Activated T-helper 1 cell treated with anti-CD3 and anti-CD28 coated beads, Interleukin-12 subunit alpha, Interleukin-12 subunit beta, Interleukin-2, Interleukin-4 antibody, amounts not matched to agents 30 ng/mL and 10 ng/mL and 1 ng/mL, durations not matched to agents 14 hours and 24 hours and 36 hours (primary cell): Measurements from ENCODE around the gene TOMM6. TPM values are rescaled to one million over a fixed set of nuclear protein-coding genes. Genes with fewer than 3 reads are reported as not detected.
"Not testable (repeated sequence)": the region's sequence is repeated elsewhere in the genome, so short reads cannot be mapped to it uniquely, and the experiment has no call there.

Experiments
- DNase-seq: peaks from one replicate; pipeline ENCODE4 v3.0.0; 2021; ENCODE audit warnings: low spot score
- H3K27ac Mint-ChIP-seq: one replicate; pipeline ENCODE4 v1.8.0; 2021; ENCODE audit warnings: mild to moderate bottlenecking, mixed read lengths
- H3K27me3 Mint-ChIP-seq: one replicate; pipeline ENCODE4 v1.8.0; 2022; ENCODE audit warnings: mild to moderate bottlenecking, moderate library complexity, mixed read lengths; ENCODE audit not compliant: insufficient read depth
- H3K36me3 Mint-ChIP-seq: one replicate; pipeline ENCODE4 v1.8.0; 2021; ENCODE audit warnings: low read depth, mixed read lengths
- H3K4me1 Mint-ChIP-seq: one replicate; pipeline ENCODE4 v1.8.0; 2021; ENCODE audit warnings: low read depth, mixed read lengths
- H3K4me3 Mint-ChIP-seq: one replicate; pipeline ENCODE4 v1.8.0; 2021; ENCODE audit warnings: mild to moderate bottlenecking, moderate library complexity, mixed read lengths
- H3K9me3 Mint-ChIP-seq: one replicate; pipeline ENCODE4 v1.8.0; 2021; ENCODE audit warnings: mixed read lengths
- intact Hi-C: fragments of 100-400 bp; cut with micrococcal nuclease; formaldehyde crosslinking; loops from one replicate; pipeline ENCODE4 v1.15.1; 2024
- total RNA-seq: library from RNA; stranded (reverse); gene quantifications from 2 replicates; pipeline ENCODE4 v1.2.3, GENCODE V29; 2022

The TOMM6 gene
- total RNA-seq, 1 donor from 2014 or later, result 338 TPM

GRCh38 chr6:41801380-41801779 is 13.9 kb downstream of the TOMM6 start:
- no peaks in the 10 kb centered on the region for H3K9me3 Mint-ChIP-seq
- H3K4me3 Mint-ChIP-seq, result no peak overlapping the region
- H3K27ac Mint-ChIP-seq, result no peak overlapping the region
- peaks cover 2% of the 10 kb centered on the region for H3K36me3 Mint-ChIP-seq
- intact Hi-C loops, result loop anchor here (1.0 kb wide), 1 partner anchor 243 kb away; no protein-coding TSS in a partner anchor
- no peak for DNase-seq
- no peaks in the 10 kb centered on the region for H3K27me3 Mint-ChIP-seq
- H3K4me1 Mint-ChIP-seq, result no peaks in the 10 kb centered on the region

GRCh38 chr6:41805830-41806774 is 18.6 kb downstream of the TOMM6 start:
- intact Hi-C loops, result no loop called here
- Mint-ChIP-seq H3K27me3 (no peaks in the 10 kb centered on the region), H3K36me3 (no peaks in the 10 kb centered on the region), H3K9me3 (no peaks in the 10 kb centered on the region), H3K27ac (no peak overlapping the region), H3K4me3 (no peak overlapping the region), H3K4me1 (no peaks in the 10 kb centered on the region)
- no peak for DNase-seq

GRCh38 chr6:41811095-41811494 is 23.6 kb downstream of the TOMM6 start:
- DNase-seq, result no peak
- no peak overlapping the region for H3K4me3 Mint-ChIP-seq
- no peaks in the 10 kb centered on the region for H3K4me1 Mint-ChIP-seq
- H3K27ac Mint-ChIP-seq, result no peak overlapping the region
- no peaks in the 10 kb centered on the region for H3K36me3 Mint-ChIP-seq
- H3K27me3 Mint-ChIP-seq, result no peaks in the 10 kb centered on the region
- intact Hi-C loops, result no loop called here
- H3K9me3 Mint-ChIP-seq, result no peaks in the 10 kb centered on the region

- H3K27me3 Mint-ChIP-seq, H3K4me3 Mint-ChIP-seq, H3K4me1 Mint-ChIP-seq, H3K36me3 Mint-ChIP-seq, DNase-seq, H3K9me3 Mint-ChIP-seq, H3K27ac Mint-ChIP-seq, intact Hi-C loops: not testable (repeated sequence)
Measured at GRCh38 chr6:41811946-41812345, 24.5 kb downstream of the TOMM6 start.

GRCh38 chr6:41813469-41813868 is 26.0 kb downstream of the TOMM6 start:
- Mint-ChIP-seq H3K4me3 (no peak overlapping the region), H3K27me3 (no peaks in the 10 kb centered on the region), H3K9me3 (no peaks in the 10 kb centered on the region), H3K36me3 (no peaks in the 10 kb centered on the region), H3K27ac (no peak overlapping the region), H3K4me1 (no peaks in the 10 kb centered on the region)
- no peak for DNase-seq
- intact Hi-C loops, result no loop called here

GRCh38 chr6:41813956-41814355 is 26.5 kb downstream of the TOMM6 start:
- no peak for DNase-seq
- intact Hi-C loops, result no loop called here
- H3K27me3 Mint-ChIP-seq, result no peaks in the 10 kb centered on the region
- no peak overlapping the region for H3K27ac Mint-ChIP-seq
- no peaks in the 10 kb centered on the region for H3K4me1 Mint-ChIP-seq
- H3K4me3 Mint-ChIP-seq, result no peak overlapping the region
- no peaks in the 10 kb centered on the region for H3K36me3 Mint-ChIP-seq
- H3K9me3 Mint-ChIP-seq, result no peaks in the 10 kb centered on the region

GRCh38 chr6:41814629-41815028 is 27.1 kb downstream of the TOMM6 start:
- Mint-ChIP-seq H3K27me3 (no peaks in the 10 kb centered on the region), H3K9me3 (no peaks in the 10 kb centered on the region), H3K27ac (no peak overlapping the region), H3K36me3 (no peaks in the 10 kb centered on the region), H3K4me3 (no peak overlapping the region), H3K4me1 (no peaks in the 10 kb centered on the region)
- intact Hi-C loops, result no loop called here
- DNase-seq, result no peak

- Mint-ChIP-seq H3K36me3 (no peaks in the 10 kb centered on the region), H3K27ac (no peak overlapping the region), H3K9me3 (no peaks in the 10 kb centered on the region), H3K4me3 (no peak overlapping the region), H3K27me3 (no peaks in the 10 kb centered on the region), H3K4me1 (no peaks in the 10 kb centered on the region)
- intact Hi-C loops, result no loop called here
- no peak for DNase-seq
Measured at GRCh38 chr6:41815587-41815986, 28.1 kb downstream of the TOMM6 start.

GRCh38 chr6:41818271-41819054 is 31.0 kb downstream of the TOMM6 start:
- intact Hi-C loops, result no loop called here
- H3K27me3 Mint-ChIP-seq, result no peaks in the 10 kb centered on the region

GRCh38 chr6:41821266-41821665 is 33.8 kb downstream of the TOMM6 start:
- Mint-ChIP-seq H3K27me3 (no peaks in the 10 kb centered on the region), H3K36me3 (no peaks in the 10 kb centered on the region), H3K9me3 (no peaks in the 10 kb centered on the region), H3K4me1 (no peaks in the 10 kb centered on the region), H3K4me3 (no peak overlapping the region), H3K27ac (no peak overlapping the region)
- intact Hi-C loops, result no loop called here
- no peak for DNase-seq

More at GRCh38 chr6:41818271-41819054, 31.0 kb downstream of the TOMM6 start:
- H3K9me3 Mint-ChIP-seq, result no peaks in the 10 kb centered on the region
- DNase-seq, result no peak
- no peaks in the 10 kb centered on the region for H3K4me1 Mint-ChIP-seq
- H3K36me3 Mint-ChIP-seq, result no peaks in the 10 kb centered on the region
- no peak overlapping the region for H3K4me3 Mint-ChIP-seq
- H3K27ac Mint-ChIP-seq, result no peak overlapping the region

GRCh38 chr6:41822021-41822420 is 34.5 kb downstream of the TOMM6 start:
- Mint-ChIP-seq H3K9me3 (no peaks in the 10 kb centered on the region), H3K27me3 (no peaks in the 10 kb centered on the region), H3K36me3 (no peaks in the 10 kb centered on the region), H3K27ac (no peak overlapping the region), H3K4me1 (no peaks in the 10 kb centered on the region), H3K4me3 (no peak overlapping the region)
- DNase-seq, result no peak
- intact Hi-C loops, result no loop called here

- H3K4me1 Mint-ChIP-seq, result no peaks in the 10 kb centered on the region
- intact Hi-C loops, result no loop called here
Measured at GRCh38 chr6:41823178-41823577, 35.7 kb downstream of the TOMM6 start.

More at GRCh38 chr6:41823178-41823577, 35.7 kb downstream of the TOMM6 start:
- no peak for DNase-seq
- no peaks in the 10 kb centered on the region for H3K27me3 Mint-ChIP-seq
- no peaks in the 10 kb centered on the region for H3K9me3 Mint-ChIP-seq
- H3K27ac Mint-ChIP-seq, result no peak overlapping the region
- no peak overlapping the region for H3K4me3 Mint-ChIP-seq
- H3K36me3 Mint-ChIP-seq, result no peaks in the 10 kb centered on the region
